IMR-90 (cell line): ENCODE results near the gene FNIP1.

Source experiments
- CTCF ChIP-seq: conservative IDR thresholded peaks from 2 replicates; pipeline ENCODE4 v1.5.1; 2012; ENCODE audit warnings: mild to moderate bottlenecking, low read depth, low read length, improper control_type of control experiment
- FOS ChIP-seq: fragments of 150-350 bp; IDR thresholded peaks from 2 replicates; pipeline ENCODE4 v1.6.1; 2016; ENCODE audit warnings: low read depth, low read length
- SMC3 ChIP-seq: fragments of 150-350 bp; IDR thresholded peaks from 2 replicates; pipeline ENCODE4 v1.6.1; 2016; ENCODE audit warnings: low read depth, mild to moderate bottlenecking, antibody characterized with exemption, low read length, moderate library complexity

- TF ChIP-seq SMC3: no peak
- no peak for TF ChIP-seq CTCF
- TF ChIP-seq FOS: no peak
Measured at GRCh38 chr5:131760793-131761192, 36.0 kb downstream of the FNIP1 start.
